Esophagus squamous epithelium (tissue), 5 donors: ENCODE results near the gene SSB. TPM values are rescaled to one million over a fixed set of nuclear protein-coding genes. Genes with fewer than 3 reads are reported as not detected.

Experiments used
- DNase-seq: peaks from one replicate; lab custom pipeline; 2025; lab: John Stamatoyannopoulos, UW
- H3K27ac ChIP-seq, 4 donors: fragments of 200-600 bp; sonication (generic); one replicate each; pipeline ENCODE4 v1.5.1; 2016 to 2019; ENCODE audit warnings: mild to moderate bottlenecking in 1 of 4
- H3K27me3 ChIP-seq, 4 donors: fragments of 200-600 bp; sonication (generic); 1 replicate in 3 of 4; 2 replicates in 1 of 4; pipeline versions ENCODE4 v1.5.1 to v1.6.0; 2017 to 2021; ENCODE audit warnings: antibody characterized with exemption in 1 of 4
- H3K36me3 ChIP-seq, 3 donors: fragments of 200-600 bp; sonication (generic); one replicate each; pipeline ENCODE4 v1.5.1; 2016 to 2019
- H3K4me1 ChIP-seq, 3 donors: fragments of 200-600 bp; sonication (generic); one replicate each; pipeline ENCODE4 v1.5.1; 2017 to 2019
- H3K4me3 ChIP-seq, 4 donors: fragments of 200-600 bp; sonication (generic); 1 replicate in 3 of 4; 2 replicates in 1 of 4; pipeline ENCODE4 v1.5.1; 2016 to 2019; ENCODE audit warnings: mild to moderate bottlenecking in 2 of 4, moderate library complexity in 1 of 4
- H3K9me3 ChIP-seq, 3 donors: fragments of 200-600 bp; sonication (generic); one replicate each; pipeline ENCODE4 v1.5.1; 2016 to 2019
- POLR2A ChIP-seq, 4 donors: fragments of 450-650 bp; IDR thresholded peaks; one replicate each; pipeline ENCODE4 v1.6.1; 2017; ENCODE audit warnings: antibody characterized with exemption in 4 of 4, mild to moderate bottlenecking in 4 of 4, moderate library complexity in 3 of 4
- WGBS, 2 donors: methylation state at CpG; one replicate each; pipeline ENCODE4 v1.1.5; 2018; 5-methylcytosine and 5-hydroxymethylcytosine counted together
- intact Hi-C: fragments of 100-400 bp; cut with DNase I; formaldehyde crosslinking; loops from one replicate; pipeline ENCODE4 v1.15.0; 2022
- total RNA-seq, 4 donors: library from RNA; depleted of rRNA; stranded (reverse); fragments of >200 nt; gene quantifications; one replicate each; pipeline ENCODE4 v1.1.0, GENCODE V29; 2016
- TF ChIP-seq, protein P1 (sequence below), 6 experiments: fragments of 450-650 bp in 4 of 6; fragments of 200-600 bp in 2 of 6; sonication (generic) in 2 of 6; IDR thresholded peaks; one replicate each; pipeline ENCODE4 v1.5.1; 2016 to 2019; ENCODE audit warnings: antibody characterized with exemption in 6 of 6, mild to moderate bottlenecking in 4 of 6, moderate library complexity in 4 of 6
- donor health status: DM: yes; HTN: yes; CAD: no.

Gene SSB
- total RNA-seq, 4 donors from 2014 or later: 36.2 to 82.6 (median 50.6) TPM

DNA sequence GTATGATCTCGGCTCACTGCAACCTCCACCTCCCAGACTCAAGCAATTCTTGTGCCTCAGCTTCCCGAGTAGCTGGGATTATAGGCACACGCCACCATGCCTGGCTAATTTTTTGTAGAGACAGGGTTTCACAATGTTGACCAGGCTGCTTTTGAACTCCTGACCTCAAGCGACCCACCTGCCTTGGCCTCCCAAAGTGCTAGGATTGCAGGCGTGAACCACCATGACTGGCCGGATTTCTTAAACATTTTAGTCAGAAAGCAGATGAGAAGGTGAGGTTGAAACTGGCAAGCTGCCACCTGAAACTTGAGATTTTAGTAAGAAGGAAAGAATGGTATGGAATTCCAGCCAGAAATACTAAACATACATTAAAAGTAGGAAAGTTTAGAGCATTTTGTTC, 33.1 kb upstream of the SSB start:
- peaks cover 6 to 24% (median 7%) of the 10 kb centered on the region in 3 donors for H3K4me1 ChIP-seq
- no peak for DNase-seq
- peaks cover 0 to 17% (median 5%) of the 10 kb centered on the region in 4 donors for H3K27me3 ChIP-seq
- 64 to 75% methylated on average over 4 to 5 of the region's 6 CpGs for WGBS, 2 donors
- H3K4me3 ChIP-seq: no peak overlapping the region
- H3K27ac ChIP-seq: no peak overlapping the region
- no peaks in the 10 kb centered on the region for H3K36me3 ChIP-seq
- TF ChIP-seq POLR2A (IDR thresholded peaks at IDR 0.05): no peak
- TF ChIP-seq, protein P1, sequence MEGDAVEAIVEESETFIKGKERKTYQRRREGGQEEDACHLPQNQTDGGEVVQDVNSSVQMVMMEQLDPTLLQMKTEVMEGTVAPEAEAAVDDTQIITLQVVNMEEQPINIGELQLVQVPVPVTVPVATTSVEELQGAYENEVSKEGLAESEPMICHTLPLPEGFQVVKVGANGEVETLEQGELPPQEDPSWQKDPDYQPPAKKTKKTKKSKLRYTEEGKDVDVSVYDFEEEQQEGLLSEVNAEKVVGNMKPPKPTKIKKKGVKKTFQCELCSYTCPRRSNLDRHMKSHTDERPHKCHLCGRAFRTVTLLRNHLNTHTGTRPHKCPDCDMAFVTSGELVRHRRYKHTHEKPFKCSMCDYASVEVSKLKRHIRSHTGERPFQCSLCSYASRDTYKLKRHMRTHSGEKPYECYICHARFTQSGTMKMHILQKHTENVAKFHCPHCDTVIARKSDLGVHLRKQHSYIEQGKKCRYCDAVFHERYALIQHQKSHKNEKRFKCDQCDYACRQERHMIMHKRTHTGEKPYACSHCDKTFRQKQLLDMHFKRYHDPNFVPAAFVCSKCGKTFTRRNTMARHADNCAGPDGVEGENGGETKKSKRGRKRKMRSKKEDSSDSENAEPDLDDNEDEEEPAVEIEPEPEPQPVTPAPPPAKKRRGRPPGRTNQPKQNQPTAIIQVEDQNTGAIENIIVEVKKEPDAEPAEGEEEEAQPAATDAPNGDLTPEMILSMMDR (IDR thresholded peaks at IDR 0.05): no peak
- intact Hi-C loops: no loop called here
- no peaks in the 10 kb centered on the region for H3K9me3 ChIP-seq

DNA sequence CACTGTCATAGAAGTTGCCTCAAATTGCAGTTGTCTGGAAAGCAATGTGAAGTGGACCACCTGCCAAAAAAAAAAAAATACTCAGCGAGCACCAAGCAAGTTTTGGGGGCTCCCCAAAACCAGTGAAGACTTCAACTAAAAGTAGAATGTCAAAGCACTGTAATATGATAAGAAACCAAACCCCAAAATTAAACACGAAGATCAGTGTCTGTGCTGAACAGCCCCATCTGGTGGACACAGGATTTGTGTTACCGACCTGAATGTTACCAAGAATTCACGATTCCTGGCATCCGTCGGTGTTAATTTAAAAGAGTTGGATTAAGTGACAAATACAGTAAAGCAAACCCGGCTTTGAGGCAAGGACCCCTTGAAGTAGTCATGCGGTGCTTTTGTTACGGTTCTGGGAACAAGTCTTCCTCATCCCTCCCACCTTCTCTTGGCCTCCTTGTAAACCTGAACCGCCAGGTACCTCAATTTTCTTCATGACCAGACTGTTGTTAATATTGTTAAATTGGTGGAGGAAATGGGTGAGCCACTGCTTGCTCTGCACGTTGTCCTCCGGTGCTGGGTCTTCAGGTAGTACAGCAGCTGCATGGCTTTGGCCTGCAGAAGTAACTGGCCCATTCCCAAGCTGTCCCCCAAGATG, 31.3 kb upstream of the SSB start:
- intact Hi-C loops: no loop called here
- Histone ChIP-seq H3K27ac (no peak overlapping the region), H3K4me3 (no peak overlapping the region), H3K9me3 (no peaks in the 10 kb centered on the region), H3K36me3 (no peaks in the 10 kb centered on the region), H3K27me3 (peaks cover 0 to 17% (median 5%) of the 10 kb centered on the region in 4 donors), H3K4me1 (peaks cover 6 to 24% (median 7%) of the 10 kb centered on the region in 3 donors)
- TF ChIP-seq, protein P1 (IDR thresholded peaks at IDR 0.05): peak; percentile 51 to 71 (median 64)
- TF ChIP-seq POLR2A (IDR thresholded peaks at IDR 0.05): no peak
- no peak for DNase-seq
- WGBS, 2 donors: 14 to 21% methylated on average over 12 of the region's 12 CpGs

DNA sequence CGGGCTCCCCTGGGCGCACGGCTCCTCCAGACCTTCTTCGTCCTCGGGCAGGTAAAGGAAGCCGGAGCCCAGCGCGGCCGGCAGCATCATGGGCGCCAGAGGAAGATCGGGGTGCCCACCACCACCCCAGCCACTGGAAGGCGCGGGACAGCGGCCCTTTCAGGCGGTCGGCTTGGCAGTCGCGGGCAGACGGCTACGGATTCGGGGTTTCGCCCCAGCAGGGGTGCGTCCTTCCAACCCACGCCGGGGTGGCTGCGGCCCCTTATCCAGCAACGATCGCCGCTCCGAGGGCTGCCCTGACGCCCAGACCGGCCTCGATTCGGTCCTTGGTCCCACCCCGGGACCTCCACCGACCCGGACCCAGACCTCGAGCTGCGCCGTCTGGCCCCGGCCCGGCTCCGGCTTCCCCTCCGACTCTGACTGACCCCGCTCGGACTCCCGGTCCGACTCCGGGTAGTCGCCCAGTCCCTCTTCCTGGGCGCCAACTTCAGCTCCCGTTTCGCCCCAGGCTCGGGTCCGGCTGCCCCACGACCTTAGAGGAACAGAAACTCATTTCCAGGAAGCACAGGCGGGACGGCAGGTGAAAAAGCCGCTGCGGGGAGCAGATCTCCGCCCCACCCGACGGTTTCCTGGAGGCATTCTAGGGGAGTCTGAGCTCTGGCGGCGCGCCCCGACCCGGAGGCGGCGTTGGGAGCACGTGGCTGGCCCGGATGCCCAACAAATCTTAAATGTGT, 30.2 kb upstream of the SSB start:
- no peak for DNase-seq
- Histone ChIP-seq H3K9me3 (no peaks in the 10 kb centered on the region), H3K36me3 (no peaks in the 10 kb centered on the region), H3K27ac (no peak overlapping the region), H3K27me3 (peaks cover 0 to 17% (median 5%) of the 10 kb centered on the region in 4 donors), H3K4me3 (peak overlapping the region; percentile 38 to 59 (median 43)), H3K4me1 (peaks cover 6 to 24% (median 7%) of the 10 kb centered on the region in 3 donors)
- intact Hi-C loops: no loop called here
- WGBS, 2 donors: 13 to 64% methylated on average over 16 to 27 of the region's 72 CpGs
- TF ChIP-seq POLR2A (IDR thresholded peaks at IDR 0.05): no peak
- TF ChIP-seq, protein P1 (IDR thresholded peaks at IDR 0.05): no peak

DNA sequence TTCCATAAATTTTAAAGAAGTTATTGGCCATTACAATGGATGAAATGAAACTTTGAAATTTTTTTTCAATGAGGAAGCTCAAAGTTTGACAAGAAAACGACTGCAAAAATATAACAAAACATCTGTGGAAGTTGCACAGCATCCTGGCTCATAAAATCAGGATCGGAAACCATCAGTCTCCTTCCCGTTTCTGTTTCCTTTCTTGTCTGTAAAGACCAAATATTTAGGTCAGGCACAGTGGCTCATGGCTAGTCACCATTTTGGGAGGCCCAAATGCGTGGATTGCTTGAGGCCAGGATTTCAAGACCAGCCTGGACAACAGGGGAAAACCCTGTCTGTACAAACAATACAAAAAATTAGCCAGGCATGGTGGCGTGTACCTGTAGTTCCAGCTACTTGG, 27.6 kb upstream of the SSB start:
- Histone ChIP-seq H3K4me1 (peaks cover 6 to 30% (median 7%) of the 10 kb centered on the region in 3 donors), H3K9me3 (no peaks in the 10 kb centered on the region), H3K36me3 (no peaks in the 10 kb centered on the region), H3K27me3 (peaks cover 0 to 17% (median 5%) of the 10 kb centered on the region in 4 donors), H3K4me3 (no peak overlapping the region), H3K27ac (no peak overlapping the region)
- no peak for TF ChIP-seq POLR2A (IDR thresholded peaks at IDR 0.05)
- TF ChIP-seq, protein P1 (IDR thresholded peaks at IDR 0.05): no peak
- intact Hi-C loops: no loop called here
- no peak for DNase-seq
- WGBS, 2 donors: 69 to 81% methylated on average over 5 of the region's 5 CpGs

DNA sequence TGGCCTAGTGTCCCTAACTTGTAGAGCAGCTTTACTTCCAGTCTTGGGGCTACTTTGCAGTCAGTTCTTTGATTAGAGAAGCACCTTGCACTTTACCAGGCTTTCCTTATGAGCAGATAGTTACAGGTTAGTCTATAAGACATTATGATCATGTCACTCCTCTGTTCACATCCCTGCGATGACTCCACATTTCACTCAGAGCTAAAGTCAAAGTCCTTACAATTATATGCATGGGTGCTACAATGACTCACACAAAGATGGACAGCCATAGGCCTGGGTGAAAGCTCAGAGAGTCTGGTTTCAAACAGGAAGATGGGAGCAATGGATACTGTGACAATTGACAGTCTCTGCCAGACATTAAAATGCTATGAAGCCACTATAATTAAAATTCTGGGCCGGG, 27.1 kb upstream of the SSB start:
- no peak for TF ChIP-seq POLR2A (IDR thresholded peaks at IDR 0.05)
- TF ChIP-seq, protein P1 (IDR thresholded peaks at IDR 0.05): no peak
- Histone ChIP-seq H3K27ac (no peak overlapping the region), H3K9me3 (no peaks in the 10 kb centered on the region), H3K27me3 (peaks cover 0 to 17% (median 5%) of the 10 kb centered on the region in 4 donors), H3K4me3 (no peak overlapping the region), H3K36me3 (no peaks in the 10 kb centered on the region), H3K4me1 (peaks cover 6 to 30% (median 7%) of the 10 kb centered on the region in 3 donors)
- DNase-seq: no peak
- WGBS, 2 donors: 92 to 94% methylated on average over 2 of the region's 2 CpGs
- intact Hi-C loops: no loop called here
